Measurements from ENCODE around the gene TRIM66.
"Not testable (repeated sequence)": the region's sequence is repeated elsewhere in the genome, so short reads cannot be mapped to it uniquely, and the experiment has no call there.

The TRIM66 gene

GRCh38 chr11:8689726-8690255 lies 7.3 kb upstream of the TRIM66 start:
- no peak for DNase-seq

- DNase-seq: peak; percentile 60 to 70 (median 64)
These were observed 6.2 kb upstream of the TRIM66 start for GRCh38 chr11:8688414-8689362.

- no peak for DNase-seq
These were observed 3.9 kb upstream of the TRIM66 start for GRCh38 chr11:8686325-8686724.

DNA sequence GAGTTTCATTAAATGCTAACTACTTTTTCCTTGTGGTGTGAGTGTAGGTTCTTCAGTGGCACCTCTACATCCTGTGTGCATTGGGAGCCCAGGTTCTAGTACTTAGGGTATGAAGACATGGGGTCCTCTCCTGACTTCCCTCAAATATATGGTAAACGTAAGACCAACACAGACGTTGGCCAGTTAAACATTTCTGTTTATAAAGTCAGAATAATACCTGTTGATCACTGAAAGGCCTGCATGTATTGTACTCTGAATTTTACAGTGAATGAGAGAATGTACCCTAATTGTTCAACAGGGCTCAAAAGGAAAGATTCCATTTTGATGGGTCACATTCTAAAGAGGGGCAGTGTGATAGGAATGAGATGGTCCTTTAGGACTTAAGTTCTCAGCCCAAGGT lies 3.4 kb upstream of the TRIM66 start:
- no peak for DNase-seq

GRCh38 chr11:8685306-8685705 lies 2.8 kb upstream of the TRIM66 start:
- DNase-seq: no peak

DNA sequence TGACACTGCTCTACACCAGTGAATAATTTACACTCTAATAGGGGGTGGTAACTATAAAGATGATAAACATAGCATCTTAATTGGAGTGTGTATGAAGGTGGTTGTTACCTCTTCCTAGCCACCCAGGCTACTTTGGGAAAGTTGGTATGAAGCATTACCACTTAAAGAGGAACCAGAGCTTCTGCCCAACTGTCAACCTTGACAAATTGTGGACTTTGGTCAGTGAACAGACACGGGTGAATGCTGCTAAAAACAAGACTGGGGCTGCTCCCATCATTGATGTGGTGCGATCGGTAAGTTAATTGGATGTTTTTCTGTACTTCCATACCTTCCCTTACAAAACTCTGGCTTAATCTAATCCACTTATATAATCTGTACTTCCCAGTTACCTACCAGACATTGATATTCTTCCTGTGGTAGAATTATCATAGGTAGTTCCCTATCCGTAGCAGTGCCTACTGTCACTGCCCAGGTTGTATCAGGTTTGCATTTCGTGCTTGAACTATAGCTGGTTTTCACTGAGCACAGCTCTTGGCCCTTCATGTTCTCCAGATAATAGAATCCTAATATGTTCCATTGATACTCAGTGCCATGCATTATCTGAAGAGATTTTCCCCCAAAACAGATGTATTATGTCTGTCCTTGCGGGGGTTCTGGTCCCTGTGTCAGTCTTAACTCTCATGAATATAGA lies 2.3 kb upstream of the TRIM66 start:
- no peak for DNase-seq

DNA sequence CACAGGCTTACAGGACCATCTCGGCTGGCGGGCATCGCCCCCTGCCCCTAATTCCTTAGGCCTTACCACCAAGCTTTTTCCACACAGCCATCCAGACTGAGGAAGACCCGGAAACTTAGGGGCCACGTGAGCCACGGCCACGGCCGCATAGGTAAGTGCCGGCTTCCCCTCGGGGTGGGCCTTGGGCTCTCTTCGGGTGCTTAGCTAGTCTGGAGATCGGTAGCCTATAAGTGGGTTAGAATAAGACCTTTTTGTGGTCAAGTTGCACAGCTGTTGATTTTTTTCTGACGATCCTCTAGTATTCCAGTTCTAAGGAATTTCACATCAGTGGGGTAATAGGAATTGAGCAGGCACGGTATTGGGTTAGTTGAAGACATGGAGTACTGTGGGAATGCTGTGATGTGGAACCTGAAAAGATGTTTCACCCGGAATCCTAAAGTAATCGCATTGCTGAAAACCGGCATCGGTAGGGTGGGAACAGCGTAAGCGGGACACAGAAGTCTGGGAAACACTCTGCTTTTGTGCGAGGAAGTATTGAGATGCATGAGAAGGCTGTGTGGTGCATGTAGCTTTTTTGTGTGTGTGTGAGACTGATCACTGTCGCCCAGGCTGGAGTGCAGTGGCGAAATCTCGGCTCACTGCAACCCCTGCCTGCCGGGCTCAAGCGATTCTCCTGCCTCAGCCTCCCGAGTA lies 796 bp upstream of the TRIM66 start:
- no peak for DNase-seq

GRCh38 chr11:8681837-8682302 lies 595 bp downstream of the TRIM66 start:
- DNase-seq: no peak

DNA sequence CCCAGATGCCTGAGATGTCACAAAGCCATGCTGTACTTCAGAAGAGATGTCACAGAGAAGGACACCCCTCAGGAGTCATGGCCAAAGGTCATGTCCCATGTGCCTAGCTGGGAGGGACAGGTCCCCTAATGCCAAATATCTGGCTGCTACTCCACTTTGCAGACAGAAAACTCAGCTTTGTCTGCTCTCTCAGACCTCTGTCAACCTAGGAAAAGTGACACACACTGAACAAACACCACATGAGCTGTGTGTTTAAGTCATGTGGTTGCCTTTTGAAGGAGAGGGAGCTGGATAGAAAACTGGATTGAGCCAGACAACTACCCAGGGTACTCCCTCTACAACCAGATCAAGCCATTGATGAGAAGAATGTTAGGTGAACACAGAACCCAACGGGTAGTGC lies 3.5 kb downstream of the TRIM66 start:
- DNase-seq: no peak

GRCh38 chr11:8676458-8676857 lies 6.0 kb downstream of the TRIM66 start:
- DNase-seq: no peak

- DNase-seq: no peak
These were observed 7.6 kb downstream of the TRIM66 start for GRCh38 chr11:8674859-8675258.

DNA sequence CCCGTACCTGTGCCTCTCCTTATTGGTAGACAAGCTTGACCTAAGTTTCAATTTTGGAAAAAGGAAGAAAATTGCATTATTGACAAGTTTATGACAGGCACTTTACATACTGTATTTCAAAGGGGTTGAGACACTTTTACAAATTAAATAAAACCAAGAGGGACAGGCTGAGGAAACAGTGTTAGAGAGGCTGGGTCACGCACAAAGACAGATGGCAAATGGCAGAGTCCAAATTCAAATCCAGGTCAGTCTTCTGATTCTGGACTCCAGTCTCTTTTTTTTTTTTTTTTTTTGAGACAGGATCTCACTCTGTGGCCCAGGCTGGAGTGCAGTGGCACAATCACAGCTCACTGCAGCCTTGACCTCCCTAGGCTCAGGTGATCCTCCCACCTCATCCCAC lies 10.1 kb downstream of the TRIM66 start:
- no peak for DNase-seq

DNA sequence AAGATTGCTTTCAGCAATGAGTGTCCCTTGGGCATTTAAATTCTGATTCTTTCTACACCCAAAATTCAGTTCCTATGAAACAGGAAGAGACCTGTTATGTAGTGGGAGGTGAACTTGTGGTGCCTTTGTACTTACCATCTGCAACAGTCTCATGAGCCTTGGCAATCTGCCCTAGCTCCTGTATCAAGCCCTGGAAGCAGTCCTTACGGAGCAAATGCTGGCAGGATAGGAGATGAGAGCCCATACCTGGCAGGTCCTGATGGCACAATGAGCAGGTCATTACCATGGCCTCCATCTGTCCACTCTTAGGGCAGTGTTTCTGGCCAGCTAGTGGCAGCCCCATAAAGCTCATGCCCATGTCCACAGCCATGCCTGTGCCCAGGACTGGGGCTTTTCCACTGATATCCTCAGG lies 10.8 kb downstream of the TRIM66 start:
- DNase-seq: no peak

- DNase-seq: no peak
These were observed 11.3 kb downstream of the TRIM66 start for GRCh38 chr11:8671193-8671612.

DNA sequence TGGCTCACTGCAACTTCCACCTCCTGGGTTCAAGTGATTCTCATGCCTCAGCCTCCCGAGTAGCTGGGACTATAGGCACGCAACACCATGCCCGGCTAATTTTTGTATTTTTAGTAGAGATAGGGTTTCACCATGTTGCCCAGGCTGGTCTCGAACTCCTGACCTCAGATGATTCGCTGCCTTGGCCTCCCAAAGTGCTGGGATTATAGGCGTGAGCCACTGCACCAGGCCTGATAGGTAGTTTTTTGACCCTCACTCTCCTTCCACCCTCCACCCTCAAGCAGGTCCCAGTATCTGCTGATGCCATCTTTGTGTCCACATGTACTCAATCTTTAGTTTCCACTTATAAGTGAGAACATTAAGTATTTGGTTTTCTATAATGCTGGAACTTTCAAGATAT lies 12.4 kb downstream of the TRIM66 start:
- DNase-seq: not testable (repeated sequence)

- DNase-seq: no peak
These were observed 17.2 kb downstream of the TRIM66 start for GRCh38 chr11:8665222-8665621.

- no peak for DNase-seq
These were observed 21.3 kb downstream of the TRIM66 start for GRCh38 chr11:8661001-8661795.

GRCh38 chr11:8658321-8659057 lies 24.0 kb downstream of the TRIM66 start:
- no peak for DNase-seq

DNA sequence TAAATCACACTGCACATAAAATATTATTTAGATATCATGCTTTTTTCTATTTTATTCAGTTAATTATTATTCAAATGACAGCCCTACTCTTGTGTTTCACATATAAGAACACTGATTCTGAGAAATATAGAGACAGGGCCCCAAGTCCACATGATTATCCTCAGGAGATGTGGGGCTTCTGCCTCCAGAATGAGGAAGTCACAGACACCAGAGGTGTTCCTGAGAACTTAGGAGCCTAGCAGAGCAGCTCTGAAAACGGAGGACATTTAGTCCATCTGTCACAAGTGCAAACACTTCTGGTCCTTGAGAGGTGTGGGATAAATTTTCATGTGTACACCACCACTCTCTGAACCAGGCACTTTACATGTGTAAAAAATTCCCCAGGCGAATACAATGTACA lies 26.2 kb downstream of the TRIM66 start:
- no peak for DNase-seq

- no peak for DNase-seq
These were observed 28.0 kb downstream of the TRIM66 start for GRCh38 chr11:8654503-8654902.

GRCh38 chr11:8652140-8652539 lies 30.3 kb downstream of the TRIM66 start:
- no peak for DNase-seq
